IPS-20b (cell line): ENCODE data around the gene UBE2C.

ENCODE experiments used
- H3K27ac ChIP-seq: one replicate; pipeline ENCODE4 v1.5.1; 2013; ENCODE audit warnings: low read length
- H3K27me3 ChIP-seq: 2 replicates; pipeline ENCODE4 v1.6.1; 2013; ENCODE audit warnings: mild to moderate bottlenecking, low read length, inconsistent platforms; ENCODE audit not compliant: insufficient read depth
- H3K36me3 ChIP-seq: 2 replicates; pipeline ENCODE4 v1.6.1; 2013; ENCODE audit warnings: low read depth, mild to moderate bottlenecking, inconsistent platforms, low read length, moderate library complexity; ENCODE audit not compliant: insufficient read depth
- H3K4me1 ChIP-seq: 2 replicates; pipeline ENCODE4 v1.6.1; 2013; ENCODE audit warnings: mild to moderate bottlenecking, control low read depth, inconsistent platforms, low read length, moderate library complexity; ENCODE audit not compliant: insufficient read depth
- H3K4me3 ChIP-seq: 2 replicates; pipeline ENCODE4 v1.5.1; 2013; ENCODE audit warnings: mild to moderate bottlenecking, low read length, inconsistent platforms
- H3K9ac ChIP-seq: 2 replicates; pipeline ENCODE4 v1.6.1; 2013; ENCODE audit warnings: low read depth, mild to moderate bottlenecking, inconsistent platforms, low read length, moderate library complexity
- H3K9me3 ChIP-seq: 2 replicates; pipeline ENCODE4 v1.6.1; 2013; ENCODE audit warnings: mild to moderate bottlenecking, low read depth, low read length, inconsistent platforms; ENCODE audit not compliant: insufficient read depth

UBE2C gene

GRCh38 chr20:45798935-45799642, 13.4 kb upstream of the UBE2C start:
- H3K36me3 ChIP-seq, result peaks cover 60% of the 10 kb centered on the region
- H3K27ac ChIP-seq, result no peak overlapping the region
- peaks cover 3% of the 10 kb centered on the region; the same call in 1 of the 2 replicates for H3K4me1 ChIP-seq
- no peaks in the 10 kb centered on the region for H3K27me3 ChIP-seq
- H3K4me3 ChIP-seq, result no peak overlapping the region
- no peak overlapping the region for H3K9ac ChIP-seq
- no peaks in the 10 kb centered on the region for H3K9me3 ChIP-seq

GRCh38 chr20:45801851-45802250, 10.6 kb upstream of the UBE2C start:
- H3K9ac ChIP-seq, result no peak overlapping the region
- no peak overlapping the region for H3K27ac ChIP-seq
- peaks cover 3% of the 10 kb centered on the region; the same call in 1 of the 2 replicates for H3K4me1 ChIP-seq
- no peak overlapping the region for H3K4me3 ChIP-seq
- H3K36me3 ChIP-seq, result peaks cover 60% of the 10 kb centered on the region
- H3K9me3 ChIP-seq, result no peaks in the 10 kb centered on the region
- no peaks in the 10 kb centered on the region for H3K27me3 ChIP-seq

- Histone ChIP-seq H3K36me3 (peaks cover 76% of the 10 kb centered on the region), H3K4me3 (no peak overlapping the region), H3K27me3 (no peaks in the 10 kb centered on the region), H3K4me1 (no peaks in the 10 kb centered on the region), H3K9me3 (no peaks in the 10 kb centered on the region), H3K27ac (no peak overlapping the region), H3K9ac (no peak overlapping the region)
These were observed 2.1 kb upstream of the UBE2C start for GRCh38 chr20:45810191-45810970.

GRCh38 chr20:45813006-45813340, 529 bp downstream of the UBE2C start:
- Histone ChIP-seq H3K27ac (peak overlapping the region; percentile 46), H3K9ac (peak overlapping the region; percentile 97), H3K36me3 (peaks cover 78% of the 10 kb centered on the region), H3K4me3 (peak overlapping the region; percentile 97), H3K9me3 (no peaks in the 10 kb centered on the region), H3K27me3 (no peaks in the 10 kb centered on the region), H3K4me1 (no peaks in the 10 kb centered on the region)

- Histone ChIP-seq H3K9ac (peak overlapping the region; percentile 97), H3K9me3 (no peaks in the 10 kb centered on the region), H3K27ac (no peak overlapping the region), H3K4me3 (peak overlapping the region; percentile 97), H3K27me3 (no peaks in the 10 kb centered on the region), H3K4me1 (no peaks in the 10 kb centered on the region), H3K36me3 (peaks cover 75% of the 10 kb centered on the region)
These were observed 1.0 kb downstream of the UBE2C start for GRCh38 chr20:45813489-45813888.

- no peak overlapping the region for H3K9ac ChIP-seq
- H3K36me3 ChIP-seq, result peaks cover 68% of the 10 kb centered on the region
- H3K27me3 ChIP-seq, result no peaks in the 10 kb centered on the region
- no peaks in the 10 kb centered on the region for H3K9me3 ChIP-seq
- no peak overlapping the region for H3K27ac ChIP-seq
- no peaks in the 10 kb centered on the region for H3K4me1 ChIP-seq
- H3K4me3 ChIP-seq, result peak overlapping the region; percentile 36; the same call in 1 of the 2 replicates
These were observed 1.9 kb downstream of the UBE2C start for GRCh38 chr20:45814314-45814713.

GRCh38 chr20:45816951-45817350, 4.5 kb downstream of the UBE2C start:
- H3K27ac ChIP-seq, result no peak overlapping the region

GRCh38 chr20:45817376-45818194, 5.1 kb downstream of the UBE2C start:
- Histone ChIP-seq H3K27ac (no peak overlapping the region), H3K36me3 (peaks cover 49% of the 10 kb centered on the region)

More at GRCh38 chr20:45816951-45817350, 4.5 kb downstream of the UBE2C start:
- Histone ChIP-seq H3K9me3 (no peaks in the 10 kb centered on the region), H3K4me1 (no peaks in the 10 kb centered on the region; the same call in 1 of the 2 replicates), H3K36me3 (peaks cover 49% of the 10 kb centered on the region), H3K4me3 (no peak overlapping the region), H3K27me3 (no peaks in the 10 kb centered on the region), H3K9ac (no peak overlapping the region)

GRCh38 chr20:45818239-45818638, 5.8 kb downstream of the UBE2C start:
- no peaks in the 10 kb centered on the region; the same call in 1 of the 2 replicates for H3K4me1 ChIP-seq
- no peak overlapping the region for H3K4me3 ChIP-seq
- no peak overlapping the region for H3K27ac ChIP-seq
- H3K36me3 ChIP-seq, result peaks cover 47% of the 10 kb centered on the region
- H3K27me3 ChIP-seq, result peaks cover 8% of the 10 kb centered on the region
- H3K9me3 ChIP-seq, result no peaks in the 10 kb centered on the region
- no peak overlapping the region for H3K9ac ChIP-seq

More at GRCh38 chr20:45817376-45818194, 5.1 kb downstream of the UBE2C start:
- H3K27me3 ChIP-seq, result 0 out of 2 replicates have a peak, but pooled peaks cover 2% of the 10 kb centered on the region
- no peaks in the 10 kb centered on the region for H3K9me3 ChIP-seq
- H3K9ac ChIP-seq, result no peak overlapping the region
- H3K4me1 ChIP-seq, result no peaks in the 10 kb centered on the region; the same call in 1 of the 2 replicates
- no peak overlapping the region for H3K4me3 ChIP-seq

GRCh38 chr20:45819466-45819865, 7.0 kb downstream of the UBE2C start:
- Histone ChIP-seq H3K27ac (no peak overlapping the region), H3K9me3 (no peaks in the 10 kb centered on the region), H3K27me3 (peaks cover 20% of the 10 kb centered on the region), H3K4me3 (no peak overlapping the region), H3K4me1 (no peaks in the 10 kb centered on the region; the same call in 1 of the 2 replicates), H3K36me3 (peaks cover 36% of the 10 kb centered on the region), H3K9ac (no peak overlapping the region)

GRCh38 chr20:45821947-45822346, 9.5 kb downstream of the UBE2C start:
- H3K27ac ChIP-seq, result no peak overlapping the region
- no peaks in the 10 kb centered on the region for H3K9me3 ChIP-seq
- H3K4me3 ChIP-seq, result no peak overlapping the region
- H3K27me3 ChIP-seq, result peaks cover 24% of the 10 kb centered on the region
- H3K9ac ChIP-seq, result no peak overlapping the region
- no peaks in the 10 kb centered on the region; the same call in 1 of the 2 replicates for H3K4me1 ChIP-seq
- H3K36me3 ChIP-seq, result peaks cover 13% of the 10 kb centered on the region; the same call in 1 of the 2 replicates
